Astrocyte of the hippocampus (primary cell): Measurements from ENCODE around the gene FOCAD.

Experiments
- DNase-seq: peaks from one replicate; pipeline ENCODE4 v3.0.0; 2011; ENCODE audit warnings: low read depth, low spot score

The FOCAD gene

GRCh38 chr9:20872340-20872977, 188.4 kb downstream of the FOCAD start:
- peak; percentile 71 for DNase-seq

- DNase-seq = peak; percentile 60
These were observed 189.3 kb downstream of the FOCAD start for GRCh38 chr9:20873240-20873865.

GRCh38 chr9:20880271-20880670, 196.2 kb downstream of the FOCAD start:
- no peak for DNase-seq

- DNase-seq = no peak
These were observed 196.6 kb downstream of the FOCAD start for GRCh38 chr9:20880675-20881074.

GRCh38 chr9:20884985-20885593, 201.0 kb downstream of the FOCAD start:
- peak; percentile 35 for DNase-seq

- DNase-seq = peak; percentile 62
These were observed 215.0 kb downstream of the FOCAD start for GRCh38 chr9:20898885-20899554.

GRCh38 chr9:20903212-20903611, 219.2 kb downstream of the FOCAD start:
- DNase-seq = no peak

GRCh38 chr9:20904995-20905394, 220.9 kb downstream of the FOCAD start:
- no peak for DNase-seq

GRCh38 chr9:20906326-20906725, 222.3 kb downstream of the FOCAD start:
- DNase-seq = no peak

GRCh38 chr9:20908461-20908860, 224.4 kb downstream of the FOCAD start:
- no peak for DNase-seq

GRCh38 chr9:20914556-20914955, 230.5 kb downstream of the FOCAD start:
- DNase-seq = no peak

GRCh38 chr9:20921362-20921761, 237.3 kb downstream of the FOCAD start:
- DNase-seq = no peak

GRCh38 chr9:20925256-20926045, 241.4 kb downstream of the FOCAD start:
- DNase-seq = no peak

- no peak for DNase-seq
These were observed 245.2 kb downstream of the FOCAD start for GRCh38 chr9:20929276-20929675.

- DNase-seq = no peak
These were observed 246.8 kb downstream of the FOCAD start for GRCh38 chr9:20930836-20931235.

GRCh38 chr9:20940447-20941173, 256.6 kb downstream of the FOCAD start:
- DNase-seq = no peak

- DNase-seq = peak; percentile 83
These were observed 257.2 kb downstream of the FOCAD start for GRCh38 chr9:20941174-20941690.

GRCh38 chr9:20944507-20944906, 260.4 kb downstream of the FOCAD start:
- no peak for DNase-seq

GRCh38 chr9:20945269-20945668, 261.2 kb downstream of the FOCAD start:
- no peak for DNase-seq

- DNase-seq = no peak
These were observed 261.8 kb downstream of the FOCAD start for GRCh38 chr9:20945856-20946255.

- DNase-seq = no peak
These were observed 264.6 kb downstream of the FOCAD start for GRCh38 chr9:20948703-20949102.
